A673 (cell line): ENCODE data around the gene IKBKE.

ENCODE experiments used
- EZH2 ChIP-seq: fragments of 200-600 bp; sonication (generic); IDR thresholded peaks from 2 replicates; pipeline ENCODE4 v1.6.1; 2017; ENCODE audit warnings: borderline replicate concordance, low read depth, mild to moderate bottlenecking, mixed read lengths, antibody characterized with exemption, low read length; ENCODE audit not compliant: poor library complexity, severe bottlenecking
- TF ChIP-seq, protein P1 (sequence below): fragments of 300-800, 200-600 bp; sonication (generic); conservative IDR thresholded peaks from 2 replicates; pipeline ENCODE4 v1.5.1; 2017; ENCODE audit warnings: low read depth, mild to moderate bottlenecking, antibody characterized with exemption, low read length, moderate library complexity, mixed read lengths

DNA sequence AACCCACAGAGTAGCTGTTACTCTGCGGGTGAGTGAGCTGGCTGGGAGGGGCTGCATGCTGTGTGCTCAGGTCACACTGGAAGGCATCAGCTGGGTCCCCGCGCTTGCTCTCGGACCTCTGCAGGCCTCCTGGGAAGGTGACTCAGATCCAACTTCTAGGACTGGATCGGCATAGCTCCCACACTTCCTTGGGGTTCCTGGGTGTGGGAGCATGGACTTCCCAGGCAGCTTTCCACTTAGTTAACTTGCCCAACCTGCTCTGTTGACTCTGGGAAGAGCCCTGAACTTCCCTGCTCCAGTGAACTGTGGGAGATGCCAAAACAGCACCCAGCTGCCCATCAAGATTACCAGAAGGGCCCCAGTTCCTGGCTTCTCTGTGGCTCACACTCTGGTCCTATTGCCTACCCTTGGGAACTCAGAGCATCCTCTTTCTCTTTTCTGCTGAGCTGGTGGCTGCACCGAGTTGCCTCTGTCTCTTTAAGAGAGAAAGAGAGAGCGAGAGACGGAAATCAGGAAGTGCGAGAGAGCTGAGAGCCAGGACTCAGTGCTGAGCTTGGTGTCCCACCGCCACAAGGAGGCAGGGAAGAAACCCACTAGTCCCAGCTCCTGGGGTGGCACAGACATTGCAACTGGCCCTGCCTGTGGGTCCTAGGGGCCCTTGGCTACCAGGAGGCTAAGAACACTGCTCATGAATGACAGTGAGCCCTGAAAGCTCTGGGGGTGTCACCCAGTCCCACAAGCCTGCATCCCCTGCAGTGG is at the start of gene IKBKE:
- TF ChIP-seq, protein P1, sequence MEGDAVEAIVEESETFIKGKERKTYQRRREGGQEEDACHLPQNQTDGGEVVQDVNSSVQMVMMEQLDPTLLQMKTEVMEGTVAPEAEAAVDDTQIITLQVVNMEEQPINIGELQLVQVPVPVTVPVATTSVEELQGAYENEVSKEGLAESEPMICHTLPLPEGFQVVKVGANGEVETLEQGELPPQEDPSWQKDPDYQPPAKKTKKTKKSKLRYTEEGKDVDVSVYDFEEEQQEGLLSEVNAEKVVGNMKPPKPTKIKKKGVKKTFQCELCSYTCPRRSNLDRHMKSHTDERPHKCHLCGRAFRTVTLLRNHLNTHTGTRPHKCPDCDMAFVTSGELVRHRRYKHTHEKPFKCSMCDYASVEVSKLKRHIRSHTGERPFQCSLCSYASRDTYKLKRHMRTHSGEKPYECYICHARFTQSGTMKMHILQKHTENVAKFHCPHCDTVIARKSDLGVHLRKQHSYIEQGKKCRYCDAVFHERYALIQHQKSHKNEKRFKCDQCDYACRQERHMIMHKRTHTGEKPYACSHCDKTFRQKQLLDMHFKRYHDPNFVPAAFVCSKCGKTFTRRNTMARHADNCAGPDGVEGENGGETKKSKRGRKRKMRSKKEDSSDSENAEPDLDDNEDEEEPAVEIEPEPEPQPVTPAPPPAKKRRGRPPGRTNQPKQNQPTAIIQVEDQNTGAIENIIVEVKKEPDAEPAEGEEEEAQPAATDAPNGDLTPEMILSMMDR: peak; percentile 43
- no peak for TF ChIP-seq EZH2
